IgD-negative memory B cell (primary cell): ENCODE data around the gene IL12RB2. TPM values are rescaled to one million over a fixed set of nuclear protein-coding genes. Genes with fewer than 3 reads are reported as not detected.
"Not testable (repeated sequence)": the region's sequence is repeated elsewhere in the genome, so short reads cannot be mapped to it uniquely, and the experiment has no call there.

Source experiments
- H3K27ac Mint-ChIP-seq, 3 donors: one replicate each; pipeline ENCODE4 v1.8.0; 2020 to 2022; ENCODE audit warnings: mild to moderate bottlenecking in 3 of 3, mixed read lengths in 3 of 3, moderate library complexity in 1 of 3
- H3K27me3 Mint-ChIP-seq: one replicate; pipeline ENCODE4 v1.8.0; 2021; ENCODE audit warnings: mixed read lengths
- H3K36me3 Mint-ChIP-seq: one replicate; pipeline ENCODE4 v1.8.0; 2020; ENCODE audit warnings: mild to moderate bottlenecking, mixed read lengths
- H3K4me1 Mint-ChIP-seq, 3 donors: one replicate each; pipeline ENCODE4 v1.8.0; 2020 to 2022; ENCODE audit warnings: mixed read lengths in 3 of 3, mild to moderate bottlenecking in 1 of 3
- H3K4me3 Mint-ChIP-seq, 4 donors: one replicate each; pipeline ENCODE4 v1.8.0; 2020 to 2022; ENCODE audit warnings: mild to moderate bottlenecking in 4 of 4, mixed read lengths in 4 of 4, moderate library complexity in 3 of 4
- H3K9me3 Mint-ChIP-seq, 3 donors: one replicate each; pipeline ENCODE4 v1.8.0; 2020 to 2021; ENCODE audit warnings: mixed read lengths in 3 of 3, mild to moderate bottlenecking in 1 of 3
- polyA plus RNA-seq: library from polyadenylated mRNA; unstranded; fragments of 300-500 nt; fragmentation: Illumina TruSeq; gene quantifications from one replicate; pipeline ENCODE4 v1.2.3, GENCODE V29; 2021

IL12RB2 gene
- polyA plus RNA-seq, 1 donor from 2014 or later: 0.53 TPM

GRCh38 chr1:67383999-67384638, 76.4 kb downstream of the IL12RB2 start:
- Mint-ChIP-seq H3K9me3 (peaks cover 6 to 30% (median 16%) of the 10 kb centered on the region in 3 donors), H3K4me1 (no peaks in the 10 kb centered on the region), H3K27me3 (no peaks in the 10 kb centered on the region), H3K36me3 (peaks cover 11% of the 10 kb centered on the region), H3K4me3 (no peak overlapping the region), H3K27ac (no peak overlapping the region)

DNA sequence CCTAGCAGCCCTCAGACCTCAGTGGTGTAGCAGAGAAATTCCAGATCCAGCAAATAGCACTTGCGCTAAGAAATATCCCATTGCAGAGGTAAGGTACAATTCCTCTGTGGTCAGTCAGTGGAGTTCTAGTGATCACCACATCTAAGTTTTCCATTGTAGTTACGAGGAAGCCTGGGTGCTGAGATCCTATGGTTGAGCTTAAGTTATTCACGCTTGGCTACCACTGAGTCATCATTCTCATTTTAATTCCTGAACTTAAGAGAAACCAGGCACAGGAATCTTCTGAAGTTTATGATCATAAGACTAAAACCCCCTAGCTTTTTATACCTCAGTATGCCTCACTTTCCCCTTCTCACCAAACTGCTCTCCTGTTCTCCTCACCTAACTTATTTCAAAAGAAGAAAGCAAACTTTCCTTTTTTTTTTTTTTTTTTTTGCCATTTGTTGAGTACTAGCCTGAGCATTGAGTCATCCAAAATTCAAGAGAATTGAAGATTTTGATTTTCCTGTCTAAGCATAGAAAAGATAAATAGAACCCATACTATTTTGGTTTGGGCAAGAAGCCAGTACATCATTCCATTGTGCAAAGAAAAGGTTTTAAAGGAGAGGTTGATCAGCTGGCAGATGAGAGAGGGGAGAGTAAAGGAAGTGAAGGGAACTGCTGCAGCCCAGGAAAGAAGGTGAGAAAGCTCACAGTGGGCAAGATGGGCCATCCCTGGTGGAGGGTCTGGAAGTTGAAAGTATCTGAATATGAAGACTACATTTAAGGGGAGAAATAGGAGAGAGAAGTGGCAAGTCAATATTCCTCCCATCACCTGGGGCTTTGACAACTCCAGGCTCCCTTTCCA, 82.6 kb downstream of the IL12RB2 start:
- H3K27ac Mint-ChIP-seq: peak overlapping the region in 1 of 3 donors; percentile 30
- peaks cover 1% of the 10 kb centered on the region for H3K36me3 Mint-ChIP-seq
- no peaks in the 10 kb centered on the region for H3K4me1 Mint-ChIP-seq
- no peak overlapping the region for H3K4me3 Mint-ChIP-seq
- H3K9me3 Mint-ChIP-seq: peaks cover 0 to 5% (median 2%) of the 10 kb centered on the region in 3 donors
- H3K27me3 Mint-ChIP-seq: no peaks in the 10 kb centered on the region

DNA sequence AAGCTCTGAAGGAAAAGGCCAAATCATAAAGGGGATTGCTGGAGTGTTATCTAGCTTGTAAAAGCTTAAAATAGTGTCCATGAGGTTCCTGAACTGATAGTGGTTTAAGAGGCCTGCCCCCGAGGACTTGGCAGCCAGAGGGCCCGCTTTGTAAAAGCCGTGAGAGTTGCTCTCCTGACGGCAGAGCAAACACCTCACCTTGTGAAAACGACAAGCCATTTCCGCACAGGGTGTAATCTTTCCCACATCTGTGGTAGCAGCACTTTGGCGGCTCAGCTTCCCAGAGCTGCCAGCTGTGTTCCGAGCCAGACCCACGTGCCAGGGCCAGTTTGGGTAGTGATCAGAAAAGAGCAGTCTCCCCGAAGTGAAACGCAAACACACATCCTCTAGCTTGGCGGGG, 85.6 kb downstream of the IL12RB2 start:
- H3K36me3 Mint-ChIP-seq: peaks cover 4% of the 10 kb centered on the region
- H3K4me1 Mint-ChIP-seq: no peaks in the 10 kb centered on the region
- H3K4me3 Mint-ChIP-seq: no peak overlapping the region
- H3K27ac Mint-ChIP-seq: no peak overlapping the region
- H3K9me3 Mint-ChIP-seq: peaks cover 0 to 1% (median 0%) of the 10 kb centered on the region in 3 donors
- no peaks in the 10 kb centered on the region for H3K27me3 Mint-ChIP-seq

- H3K36me3 Mint-ChIP-seq: peaks cover 4% of the 10 kb centered on the region
These were observed 86.1 kb downstream of the IL12RB2 start for GRCh38 chr1:67393737-67394136.

DNA sequence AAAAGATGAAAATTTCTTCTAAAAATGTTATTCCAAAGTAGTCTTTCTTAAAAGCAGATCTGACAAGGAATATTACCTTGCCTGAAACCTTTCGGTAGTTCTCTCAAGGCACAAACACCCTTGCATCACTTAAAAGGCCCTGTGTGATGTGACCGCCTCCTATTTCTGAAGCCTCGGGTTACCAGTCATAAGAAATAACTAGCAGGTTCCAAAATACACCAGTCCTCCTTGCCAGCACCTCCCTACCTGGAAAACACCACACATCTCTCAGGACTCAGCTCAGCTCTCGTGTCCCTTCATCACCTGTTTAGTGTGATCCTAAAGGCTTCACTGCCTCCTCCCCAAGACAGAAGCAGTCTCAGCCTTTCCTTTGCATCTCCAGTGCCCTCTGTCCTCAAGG, 86.9 kb downstream of the IL12RB2 start:
- Mint-ChIP-seq H3K4me1 (no peaks in the 10 kb centered on the region), H3K36me3 (peaks cover 4% of the 10 kb centered on the region), H3K9me3 (peaks cover 0 to 1% (median 0%) of the 10 kb centered on the region in 3 donors), H3K27ac (peak overlapping the region in 1 of 3 donors; percentile 16), H3K4me3 (no peak overlapping the region), H3K27me3 (no peaks in the 10 kb centered on the region)

More at GRCh38 chr1:67393737-67394136, 86.1 kb downstream of the IL12RB2 start:
- H3K27me3 Mint-ChIP-seq: no peaks in the 10 kb centered on the region
- no peak overlapping the region for H3K4me3 Mint-ChIP-seq
- H3K4me1 Mint-ChIP-seq: no peaks in the 10 kb centered on the region
- peaks cover 0 to 1% (median 0%) of the 10 kb centered on the region in 3 donors for H3K9me3 Mint-ChIP-seq
- H3K27ac Mint-ChIP-seq: no peak overlapping the region

DNA sequence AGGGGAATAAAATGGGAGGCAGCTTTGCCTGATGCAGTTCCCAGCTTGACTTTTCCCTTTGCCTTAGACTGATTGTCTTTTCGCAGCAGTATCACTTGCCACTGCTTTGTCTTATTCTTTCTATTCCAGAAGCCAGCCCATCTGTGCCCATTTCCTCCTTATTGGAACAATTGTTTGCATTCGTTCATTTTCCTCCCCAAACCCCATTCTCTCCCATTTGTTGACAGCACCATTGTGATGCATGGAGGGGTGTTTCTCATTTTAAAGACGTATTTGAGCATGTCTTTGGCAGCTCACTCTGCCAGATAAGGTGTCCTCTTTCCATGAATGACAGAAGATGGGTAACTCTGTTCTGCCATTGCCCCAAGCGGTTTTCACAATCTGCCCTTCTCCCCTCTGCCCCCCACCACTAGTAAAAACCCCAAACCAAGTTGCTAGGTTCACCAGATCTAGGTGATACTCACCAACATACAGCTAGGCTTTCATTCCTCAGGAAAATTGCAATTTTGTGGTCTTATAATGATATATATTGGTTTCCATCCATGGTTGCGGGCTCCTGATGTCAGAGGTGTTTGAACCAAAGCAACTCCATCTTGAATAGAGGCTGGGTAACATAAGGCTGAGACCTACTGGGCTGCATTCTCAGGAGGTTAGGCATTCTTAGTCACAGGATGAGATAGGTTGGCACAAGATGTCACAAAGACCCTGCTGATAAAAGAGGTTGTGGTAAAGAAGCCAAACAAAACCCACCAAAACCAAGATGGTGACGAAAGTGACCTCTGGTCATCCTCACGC, 91.7 kb downstream of the IL12RB2 start:
- no peak overlapping the region for H3K4me3 Mint-ChIP-seq
- peaks cover 0 to 1% (median 0%) of the 10 kb centered on the region in 3 donors for H3K9me3 Mint-ChIP-seq
- H3K36me3 Mint-ChIP-seq: peaks cover 6% of the 10 kb centered on the region
- no peak overlapping the region for H3K27ac Mint-ChIP-seq
- peaks cover 0 to 4% (median 0%) of the 10 kb centered on the region in 3 donors for H3K4me1 Mint-ChIP-seq
- H3K27me3 Mint-ChIP-seq: no peaks in the 10 kb centered on the region

GRCh38 chr1:67400029-67400786, 92.5 kb downstream of the IL12RB2 start:
- not testable (repeated sequence) for H3K27ac Mint-ChIP-seq, H3K27me3 Mint-ChIP-seq, H3K9me3 Mint-ChIP-seq, H3K36me3 Mint-ChIP-seq, H3K4me3 Mint-ChIP-seq, H3K4me1 Mint-ChIP-seq

DNA sequence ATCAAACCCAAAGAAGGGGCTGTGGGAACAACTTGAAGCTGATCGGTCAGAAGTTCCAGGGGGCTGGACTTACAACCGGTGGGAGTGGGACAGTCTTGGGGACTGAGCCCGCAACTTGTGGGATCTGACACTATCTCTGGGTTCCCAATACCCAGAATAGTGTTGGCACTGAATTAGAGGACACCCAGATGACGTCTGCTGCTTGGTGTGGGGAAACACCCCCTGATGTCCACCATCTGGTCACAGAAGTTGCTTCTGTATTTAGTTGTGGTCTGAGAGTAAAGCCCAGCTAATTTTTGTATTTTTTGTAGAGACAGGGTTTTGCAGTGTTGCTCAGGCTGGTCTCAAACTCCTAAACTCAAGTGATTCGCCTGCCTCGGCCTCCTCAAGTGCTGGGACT, 93.8 kb downstream of the IL12RB2 start:
- H3K36me3 Mint-ChIP-seq: peaks cover 6% of the 10 kb centered on the region
- H3K9me3 Mint-ChIP-seq: peaks cover 0 to 1% (median 0%) of the 10 kb centered on the region in 3 donors
- H3K4me3 Mint-ChIP-seq: no peak overlapping the region
- H3K27ac Mint-ChIP-seq: no peak overlapping the region
- H3K4me1 Mint-ChIP-seq: peaks cover 0 to 4% (median 0%) of the 10 kb centered on the region in 3 donors
- H3K27me3 Mint-ChIP-seq: no peaks in the 10 kb centered on the region

DNA sequence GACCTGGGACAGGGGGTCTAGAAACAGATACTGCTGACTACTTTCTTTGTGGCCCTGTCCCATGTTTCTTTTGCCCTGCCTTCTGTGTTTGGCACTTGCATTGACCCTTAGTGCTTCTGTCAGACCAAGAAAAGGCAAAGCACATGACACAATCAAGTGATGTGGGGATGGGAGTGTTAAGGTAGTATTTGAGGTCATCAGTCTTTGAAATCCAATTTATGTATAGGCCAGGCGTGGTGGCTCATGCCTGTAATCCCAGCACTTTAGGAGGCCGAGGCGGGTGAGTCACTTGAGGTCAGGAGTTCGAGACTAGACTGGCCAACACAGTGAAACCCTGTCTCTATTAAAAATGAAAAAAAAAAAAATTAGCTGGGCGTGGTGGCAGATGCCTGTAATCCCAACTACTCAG, 96.5 kb downstream of the IL12RB2 start:
- Mint-ChIP-seq H3K36me3 (peaks cover 4% of the 10 kb centered on the region), H3K9me3 (no peaks in the 10 kb centered on the region), H3K4me1 (peaks cover 0 to 8% (median 3%) of the 10 kb centered on the region in 3 donors), H3K27me3 (no peaks in the 10 kb centered on the region), H3K4me3 (no peak overlapping the region), H3K27ac (peak overlapping the region in 1 of 3 donors; percentile 27)

GRCh38 chr1:67405473-67406245, 98.0 kb downstream of the IL12RB2 start:
- H3K27me3 Mint-ChIP-seq: no peaks in the 10 kb centered on the region
- peak overlapping the region in 1 of 3 donors; percentile 13 for H3K27ac Mint-ChIP-seq
- H3K4me1 Mint-ChIP-seq: peaks cover 0 to 8% (median 3%) of the 10 kb centered on the region in 3 donors
- H3K9me3 Mint-ChIP-seq: no peaks in the 10 kb centered on the region
- H3K36me3 Mint-ChIP-seq: peaks cover 4% of the 10 kb centered on the region
- no peak overlapping the region for H3K4me3 Mint-ChIP-seq

DNA sequence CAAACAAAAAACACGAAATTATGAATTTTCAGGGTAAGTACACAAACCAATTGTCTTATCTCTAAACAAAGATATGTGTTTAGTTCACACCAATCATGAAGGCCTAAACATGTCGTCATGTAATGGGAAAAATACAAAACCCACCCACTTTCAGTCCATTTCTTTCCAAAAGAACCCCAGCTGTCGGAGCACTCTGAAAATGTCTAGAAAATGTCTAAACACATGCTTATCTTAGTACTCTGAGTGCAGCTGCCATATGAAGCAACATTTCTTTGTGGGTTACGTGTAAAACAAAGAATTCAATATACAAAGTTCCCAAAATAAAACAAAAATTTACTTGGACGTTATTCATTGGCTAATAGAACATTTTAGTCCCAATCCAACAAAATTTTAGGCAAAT, 99.8 kb downstream of the IL12RB2 start:
- no peaks in the 10 kb centered on the region for H3K27me3 Mint-ChIP-seq
- peaks cover 0 to 4% (median 3%) of the 10 kb centered on the region in 3 donors for H3K4me1 Mint-ChIP-seq
- peaks cover 4% of the 10 kb centered on the region for H3K36me3 Mint-ChIP-seq
- H3K9me3 Mint-ChIP-seq: no peaks in the 10 kb centered on the region
- H3K27ac Mint-ChIP-seq: peak overlapping the region in 2 of 3 donors; percentile 10 to 21
- H3K4me3 Mint-ChIP-seq: no peak overlapping the region

DNA sequence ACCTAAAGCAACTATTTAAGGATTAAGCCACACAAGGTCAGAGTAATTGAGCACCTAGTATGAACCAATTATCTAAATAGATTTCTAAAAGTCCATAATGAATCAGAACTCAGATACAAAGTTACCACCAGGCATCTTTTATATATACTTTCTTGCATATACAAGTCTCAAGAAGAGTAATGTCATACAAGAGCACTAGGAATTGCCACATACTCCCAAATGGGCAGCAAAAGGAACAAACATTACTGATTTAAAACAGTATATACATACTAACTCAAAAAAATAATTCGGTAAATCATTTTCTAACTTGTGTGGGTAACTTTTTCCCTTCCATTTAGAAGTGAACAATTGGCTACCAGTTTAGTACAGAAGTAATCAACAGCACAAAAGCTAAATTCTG, 100.5 kb downstream of the IL12RB2 start:
- peaks cover 0 to 4% (median 3%) of the 10 kb centered on the region in 3 donors for H3K4me1 Mint-ChIP-seq
- peak overlapping the region in 2 of 3 donors; percentile 1 to 21 for H3K27ac Mint-ChIP-seq
- no peak overlapping the region for H3K4me3 Mint-ChIP-seq
- H3K9me3 Mint-ChIP-seq: no peaks in the 10 kb centered on the region
- peaks cover 4% of the 10 kb centered on the region for H3K36me3 Mint-ChIP-seq
- no peaks in the 10 kb centered on the region for H3K27me3 Mint-ChIP-seq

GRCh38 chr1:67413101-67413500, 105.4 kb downstream of the IL12RB2 start:
- not testable (repeated sequence) for H3K27me3 Mint-ChIP-seq, H3K36me3 Mint-ChIP-seq, H3K27ac Mint-ChIP-seq, H3K9me3 Mint-ChIP-seq, H3K4me3 Mint-ChIP-seq, H3K4me1 Mint-ChIP-seq

GRCh38 chr1:67414574-67414973, 106.9 kb downstream of the IL12RB2 start:
- H3K4me3 Mint-ChIP-seq: peak overlapping the region in 1 of 4 donors; percentile 23
- no peaks in the 10 kb centered on the region for H3K27me3 Mint-ChIP-seq
- H3K9me3 Mint-ChIP-seq: no peaks in the 10 kb centered on the region
- H3K36me3 Mint-ChIP-seq: peaks cover 2% of the 10 kb centered on the region
- no peak overlapping the region for H3K27ac Mint-ChIP-seq
- peaks cover 1 to 8% (median 5%) of the 10 kb centered on the region in 3 donors for H3K4me1 Mint-ChIP-seq
